Small intestine (tissue), 7 donors: ENCODE measurements around the gene MAN1C1. TPM values are rescaled to one million over a fixed set of nuclear protein-coding genes. Genes with fewer than 3 reads are reported as not detected.
A peak's percentile ranks its signal among the peaks of the same experiment; 100 is the strongest.

Experiments
- DNase-seq, 2 donors: peaks; one replicate each; pipeline versions ENCODE4 v3.0.0 to v3.0.0-alpha.2; 2013
- FAIRE-seq: peaks from 2 replicates; lab custom pipeline; 2012; peaks lifted over from hg19 to GRCh38; lab: Jason Lieb, UNC
- H3K27ac ChIP-seq, 3 donors: one replicate each; pipeline ENCODE4 v1.5.1; 2013; ENCODE audit warnings: low read length in 2 of 3, mild to moderate bottlenecking in 2 of 3, control low read depth in 1 of 3, inconsistent platforms in 1 of 3, low read depth in 1 of 3, moderate library complexity in 1 of 3
- H3K27me3 ChIP-seq, 3 donors: one replicate each; pipeline ENCODE4 v1.6.1; 2013; ENCODE audit warnings: low read length in 3 of 3, inconsistent platforms in 1 of 3; ENCODE audit not compliant: control insufficient read depth in 3 of 3, insufficient read depth in 3 of 3
- H3K36me3 ChIP-seq, 3 donors: one replicate each; pipeline ENCODE4 v1.6.1; 2013; ENCODE audit warnings: low read length in 3 of 3, inconsistent platforms in 1 of 3, low read depth in 1 of 3, mild to moderate bottlenecking in 1 of 3, moderate library complexity in 1 of 3; ENCODE audit not compliant: control insufficient read depth in 3 of 3, insufficient read depth in 2 of 3
- H3K4me1 ChIP-seq, 3 donors: one replicate each; pipeline ENCODE4 v1.6.1; 2013; ENCODE audit warnings: low read length in 2 of 3, inconsistent platforms in 1 of 3, low read depth in 1 of 3, mild to moderate bottlenecking in 1 of 3, moderate library complexity in 1 of 3; ENCODE audit not compliant: control insufficient read depth in 3 of 3, insufficient read depth in 2 of 3
- H3K4me3 ChIP-seq, 3 donors: one replicate each; pipeline ENCODE4 v1.5.1; 2013; ENCODE audit warnings: low read length in 3 of 3, control low read depth in 1 of 3, inconsistent platforms in 1 of 3, low read depth in 1 of 3, mild to moderate bottlenecking in 1 of 3, moderate library complexity in 1 of 3
- H3K9me3 ChIP-seq, 2 donors: one replicate each; pipeline ENCODE4 v1.6.1; 2013; ENCODE audit warnings: low read depth in 1 of 2, low read length in 1 of 2; ENCODE audit not compliant: control insufficient read depth in 2 of 2, insufficient read depth in 1 of 2
- WGBS, 3 donors: extraction: QIAGEN DNeasy Blood & Tissue Kit; methylation state at CpG; one replicate each; pipeline ENCODE4 v1.1.7; 2013; 5-methylcytosine and 5-hydroxymethylcytosine counted together
- polyA plus RNA-seq, 4 donors: library from polyadenylated mRNA; stranded (reverse) in 3 of 4; unstranded in 1 of 4; fragments of 200-250 nt in 3 of 4; fragments of 120-200 nt in 1 of 4; gene quantifications; one replicate each; pipeline versions ENCODE4 v1.2.1 to v1.2.3, GENCODE V29; 2013
- donor health status: healthy with polysubstance abuse.
- donor health status: control.
- donor health status: control.
- donor health status: Bipolar disorder and iron deficiency.
- donor health status: healthy.

The MAN1C1 gene
- polyA plus RNA-seq, 4 donors: 0.67 to 12.1 (median 3.4) TPM

GRCh38 chr1:25740071-25740470 lies 123.5 kb downstream of the MAN1C1 start:
- DNase-seq: no peak
- no peak overlapping the region for H3K4me3 ChIP-seq
- no peaks in the 10 kb centered on the region for H3K27me3 ChIP-seq
- peaks cover 0 to 11% (median 0%) of the 10 kb centered on the region in 3 donors for H3K4me1 ChIP-seq
- WGBS, 3 donors: 92 to 96% (median 94%) methylated on average over 10 of the region's 10 CpGs
- H3K36me3 ChIP-seq: no peaks in the 10 kb centered on the region
- peaks cover 0 to 6% of the 10 kb centered on the region in 2 donors for H3K9me3 ChIP-seq
- no peak overlapping the region for H3K27ac ChIP-seq
- no peak for FAIRE-seq

GRCh38 chr1:25742316-25742715 lies 125.7 kb downstream of the MAN1C1 start:
- no peaks in the 10 kb centered on the region for H3K36me3 ChIP-seq
- no peak for FAIRE-seq
- peaks cover 0 to 11% (median 0%) of the 10 kb centered on the region in 3 donors for H3K4me1 ChIP-seq
- H3K9me3 ChIP-seq: peaks cover 0 to 6% of the 10 kb centered on the region in 2 donors
- peak overlapping the region in 1 of 3 donors; percentile 89 for H3K27ac ChIP-seq
- 82 to 93% (median 90%) methylated on average over 7 of the region's 7 CpGs for WGBS, 3 donors
- no peaks in the 10 kb centered on the region for H3K27me3 ChIP-seq
- H3K4me3 ChIP-seq: no peak overlapping the region
- DNase-seq: no peak

DNA sequence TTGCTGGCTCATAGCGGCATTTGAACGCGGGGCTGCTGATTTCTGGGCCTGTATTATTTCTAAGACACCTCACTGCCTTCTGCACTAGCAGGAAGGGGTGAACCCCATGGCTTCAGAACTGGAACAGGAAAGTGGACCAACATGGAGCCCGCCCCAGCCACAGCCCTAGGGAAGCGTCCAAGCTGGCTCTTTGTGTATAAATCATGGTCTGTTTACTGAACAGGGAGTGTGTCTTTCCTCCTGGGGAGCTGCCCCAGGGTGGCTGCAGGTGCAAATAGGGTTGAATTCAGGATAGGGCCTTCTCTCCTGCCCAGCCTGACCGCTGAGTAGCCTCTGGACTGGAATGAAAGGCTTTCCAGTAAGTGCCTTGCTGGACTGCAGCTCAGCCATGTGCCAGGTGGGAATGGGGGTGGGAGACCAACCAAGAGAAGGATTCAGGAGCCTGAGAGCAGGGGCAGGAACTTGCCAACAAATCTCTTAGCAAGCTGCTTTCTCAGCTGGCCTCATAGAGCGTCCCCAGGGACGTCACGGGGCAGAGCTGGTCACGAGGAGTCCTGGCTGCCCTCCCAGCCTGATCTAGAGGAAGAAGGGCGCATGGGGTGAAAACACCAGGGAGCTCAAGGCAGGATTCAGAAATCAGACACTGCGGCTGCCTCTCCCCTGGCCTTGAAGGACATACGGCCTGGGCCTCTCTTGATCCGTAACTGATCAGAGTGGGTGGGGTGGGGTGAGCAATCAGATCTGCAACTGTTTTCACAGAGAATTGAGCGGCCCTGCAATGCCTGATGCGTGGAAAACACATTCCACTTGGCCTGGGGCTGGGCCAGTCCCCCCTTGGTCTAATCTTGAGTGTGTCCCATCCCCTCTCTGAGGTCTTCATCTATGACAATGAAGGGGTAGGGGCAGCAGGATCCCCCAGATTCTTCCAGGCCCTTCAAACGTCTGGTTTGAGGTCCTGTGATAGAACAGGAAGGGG lies 126.9 kb downstream of the MAN1C1 start:
- H3K4me3 ChIP-seq: no peak overlapping the region
- H3K27me3 ChIP-seq: no peaks in the 10 kb centered on the region
- FAIRE-seq (no peak), DNase-seq (no peak)
- peaks cover 0 to 11% (median 0%) of the 10 kb centered on the region in 3 donors for H3K4me1 ChIP-seq
- no peaks in the 10 kb centered on the region for H3K36me3 ChIP-seq
- H3K9me3 ChIP-seq: peaks cover 0 to 4% of the 10 kb centered on the region in 2 donors
- WGBS, 3 donors: 61 to 84% (median 83%) methylated on average over 17 of the region's 17 CpGs
- H3K27ac ChIP-seq: peak overlapping the region in 2 of 3 donors; percentile 15 to 89

GRCh38 chr1:25744140-25744581 lies 127.6 kb downstream of the MAN1C1 start:
- peak overlapping the region in 1 of 3 donors; percentile 89 for H3K27ac ChIP-seq
- no peak for FAIRE-seq
- H3K9me3 ChIP-seq: no peaks in the 10 kb centered on the region
- DNase-seq: peak; percentile 26 to 55
- H3K36me3 ChIP-seq: no peaks in the 10 kb centered on the region
- H3K4me1 ChIP-seq: peaks cover 0 to 11% (median 0%) of the 10 kb centered on the region in 3 donors
- H3K4me3 ChIP-seq: no peak overlapping the region
- WGBS, 3 donors: 30 to 35% (median 34%) methylated on average over 8 of the region's 8 CpGs
- no peaks in the 10 kb centered on the region for H3K27me3 ChIP-seq

DNA sequence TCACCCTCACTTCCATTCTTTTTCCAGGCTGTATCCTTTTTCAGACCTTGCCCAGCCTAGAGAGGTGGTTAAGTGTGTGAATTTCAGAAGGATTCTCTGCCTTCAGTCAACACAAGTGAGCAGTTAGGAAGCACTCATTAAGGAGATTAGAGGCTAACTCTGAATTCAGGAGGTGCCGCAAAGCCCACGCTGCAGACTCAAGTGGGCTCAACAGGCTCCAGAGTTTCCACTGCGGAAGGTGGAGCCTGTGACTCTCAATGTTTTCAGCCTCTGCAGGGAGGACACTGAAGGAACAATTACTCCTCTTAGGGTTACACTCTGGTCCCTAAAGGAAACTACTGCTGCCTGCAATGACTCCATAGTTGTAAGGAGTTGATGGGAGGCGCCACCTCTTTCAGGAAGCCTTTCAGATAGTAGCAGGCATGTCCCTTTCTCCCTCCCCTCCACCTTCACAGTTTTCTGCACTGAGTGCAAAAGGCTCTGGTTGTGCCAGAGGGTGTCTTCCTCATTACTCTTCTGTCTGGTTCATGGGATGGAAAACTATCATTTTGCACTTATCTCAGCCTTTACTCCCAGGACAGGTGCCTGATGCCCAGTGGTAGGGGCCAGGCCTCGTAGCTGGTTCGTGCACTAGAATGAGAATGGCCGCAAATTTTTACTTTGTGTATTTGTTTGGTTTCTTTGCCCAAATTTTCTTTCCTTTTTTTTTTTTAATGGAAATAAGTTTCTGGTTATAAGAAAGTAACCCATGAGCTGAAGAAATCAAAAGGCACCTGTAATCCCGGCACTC lies 128.2 kb downstream of the MAN1C1 start:
- Histone ChIP-seq H3K27me3 (no peaks in the 10 kb centered on the region), H3K36me3 (peaks cover 0 to 4% (median 0%) of the 10 kb centered on the region in 3 donors), H3K9me3 (no peaks in the 10 kb centered on the region), H3K4me3 (no peak overlapping the region), H3K4me1 (peaks cover 0 to 11% (median 0%) of the 10 kb centered on the region in 3 donors), H3K27ac (peak overlapping the region in 1 of 3 donors; percentile 89)
- WGBS, 3 donors: 88 to 95% (median 93%) methylated on average over 8 of the region's 8 CpGs
- FAIRE-seq (no peak), DNase-seq (no peak)

DNA sequence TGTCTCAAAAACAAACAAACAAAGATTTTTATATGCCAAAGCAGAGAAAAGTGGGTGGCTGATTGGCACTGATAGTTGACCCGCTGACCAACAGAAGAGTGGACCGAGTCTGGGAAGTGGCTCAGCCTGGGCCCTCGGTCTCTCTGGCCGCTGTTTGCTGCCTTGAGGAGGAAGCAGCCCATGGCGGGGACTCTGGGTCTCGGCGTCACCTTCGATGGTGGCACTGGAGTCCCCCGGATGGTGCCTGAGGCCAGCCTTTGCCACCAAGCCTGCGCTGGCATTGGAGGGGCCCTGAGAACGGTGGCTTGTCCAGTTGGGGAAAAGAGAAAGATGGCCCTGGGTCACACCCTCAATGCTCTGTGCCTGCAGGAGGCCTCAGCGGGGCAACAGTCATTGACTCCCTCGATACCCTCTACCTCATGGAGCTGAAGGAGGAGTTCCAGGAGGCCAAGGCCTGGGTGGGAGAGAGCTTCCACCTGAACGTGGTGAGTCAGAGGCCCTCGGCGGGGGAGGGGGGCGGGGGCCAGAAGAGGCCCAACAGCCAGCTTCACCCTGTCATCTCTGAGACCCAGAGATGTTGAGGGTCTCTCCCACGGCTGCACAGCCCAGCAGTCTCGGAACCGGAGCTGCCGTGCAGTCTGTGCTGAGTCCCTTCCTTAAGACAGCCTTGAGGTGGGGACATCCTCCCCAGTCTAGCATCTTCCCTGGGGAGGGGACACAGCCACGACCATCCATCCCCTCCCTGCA lies 129.9 kb downstream of the MAN1C1 start:
- peaks cover 0 to 11% (median 0%) of the 10 kb centered on the region in 3 donors for H3K4me1 ChIP-seq

GRCh38 chr1:25747046-25747719 lies 130.6 kb downstream of the MAN1C1 start:
- DNase-seq (no peak), FAIRE-seq (no peak)
- Histone ChIP-seq H3K27me3 (no peaks in the 10 kb centered on the region), H3K9me3 (no peaks in the 10 kb centered on the region), H3K4me3 (no peak overlapping the region), H3K27ac (no peak overlapping the region), H3K36me3 (peaks cover 0 to 6% (median 0%) of the 10 kb centered on the region in 3 donors), H3K4me1 (peaks cover 0 to 11% (median 0%) of the 10 kb centered on the region in 3 donors)
- WGBS, 3 donors: 77 to 79% (median 78%) methylated on average over 11 to 12 of the region's 12 CpGs

More for the DNA sequence above, 129.9 kb downstream of the MAN1C1 start:
- no peak overlapping the region for H3K27ac ChIP-seq
- no peaks in the 10 kb centered on the region for H3K9me3 ChIP-seq
- FAIRE-seq (no peak), DNase-seq (no peak)
- no peaks in the 10 kb centered on the region for H3K27me3 ChIP-seq
- 88 to 93% (median 92%) methylated on average over 22 of the region's 22 CpGs for WGBS, 3 donors
- H3K36me3 ChIP-seq: peaks cover 0 to 6% (median 0%) of the 10 kb centered on the region in 3 donors
- H3K4me3 ChIP-seq: no peak overlapping the region
